Left renal pelvis (tissue), 4 donors: Measurements from ENCODE around the gene SND1. TPM values are rescaled to one million over a fixed set of nuclear protein-coding genes. Genes with fewer than 3 reads are reported as not detected.

Experiments
- DNase-seq, 4 donors: peaks; one replicate each; pipeline ENCODE4 v3.0.0-alpha.2; 2013; ENCODE audit warnings: low read depth in 4 of 4, low spot score in 3 of 4
- polyA plus RNA-seq, 4 donors: library from polyadenylated mRNA; unstranded; fragments of 120-200 nt; gene quantifications; one replicate each; pipeline ENCODE4 v1.2.1, GENCODE V29; 2013; ENCODE audit not compliant: insufficient read length in 4 of 4

SND1 gene
- polyA plus RNA-seq, 4 donors, result 129 to 161 (median 145) TPM

- no peak for DNase-seq
These were observed 146.0 kb downstream of the SND1 start for GRCh38 chr7:127798023-127798422.

GRCh38 chr7:127798769-127799372 is 146.9 kb downstream of the SND1 start:
- DNase-seq, result no peak

- no peak for DNase-seq
These were observed 147.7 kb downstream of the SND1 start for GRCh38 chr7:127799535-127800305.

- no peak for DNase-seq
These were observed 150.9 kb downstream of the SND1 start for GRCh38 chr7:127802845-127803244.

GRCh38 chr7:127803626-127804025 is 151.6 kb downstream of the SND1 start:
- DNase-seq, result no peak

- no peak for DNase-seq
These were observed 155.3 kb downstream of the SND1 start for GRCh38 chr7:127807340-127807739.

- no peak for DNase-seq
These were observed 155.8 kb downstream of the SND1 start for GRCh38 chr7:127807829-127808228.

- no peak for DNase-seq
These were observed 157.3 kb downstream of the SND1 start for GRCh38 chr7:127809261-127809702.

GRCh38 chr7:127810113-127810512 is 158.1 kb downstream of the SND1 start:
- DNase-seq, result no peak

- no peak for DNase-seq
These were observed 159.0 kb downstream of the SND1 start for GRCh38 chr7:127810696-127811660.

- no peak for DNase-seq
These were observed 160.5 kb downstream of the SND1 start for GRCh38 chr7:127812540-127812939.

- no peak for DNase-seq
These were observed 162.1 kb downstream of the SND1 start for GRCh38 chr7:127813991-127814541.

- DNase-seq, result no peak
These were observed 163.7 kb downstream of the SND1 start for GRCh38 chr7:127815631-127816145.

- DNase-seq, result no peak
These were observed 164.6 kb downstream of the SND1 start for GRCh38 chr7:127816354-127817190.

- DNase-seq, result no peak
These were observed 165.5 kb downstream of the SND1 start for GRCh38 chr7:127817466-127817865.

- no peak for DNase-seq
These were observed 166.3 kb downstream of the SND1 start for GRCh38 chr7:127818306-127818705.

GRCh38 chr7:127819975-127820731 is 168.2 kb downstream of the SND1 start:
- no peak for DNase-seq

- no peak for DNase-seq
These were observed 168.7 kb downstream of the SND1 start for GRCh38 chr7:127820732-127821085.

GRCh38 chr7:127821146-127821545 is 169.2 kb downstream of the SND1 start:
- DNase-seq, result no peak
